Heart right ventricle (tissue), 16 donors: ENCODE measurements around the gene VPS13A. TPM values are rescaled to one million over a fixed set of nuclear protein-coding genes. Genes with fewer than 3 reads are reported as not detected.

Source experiments
- ATAC-seq, 8 donors: fragments of 200-7000 bp; cut with Tn5 transposase; one replicate each; pipeline ENCODE4 v1.9.1; 2020; ENCODE audit warnings: mild to moderate bottlenecking in 8 of 8, moderate library complexity in 8 of 8, moderate number of reproducible peaks in 1 of 8
- DNase-seq, 2 donors: peaks; one replicate each; pipeline ENCODE4 v3.0.0-alpha.2; 2020
- H3K27ac ChIP-seq, 10 donors: fragments of 200-600 bp; sonication (generic) in 2 of 10; one replicate each; pipeline versions ENCODE4 v1.5.0 to v1.8.0; 2020 to 2022; ENCODE audit warnings: mild to moderate bottlenecking in 3 of 10
- H3K27me3 ChIP-seq, 7 donors: fragments of 200-600 bp; one replicate each; pipeline ENCODE4 v1.8.0; 2021 to 2022; ENCODE audit warnings: mild to moderate bottlenecking in 2 of 7
- H3K36me3 ChIP-seq, 9 donors: fragments of 200-600 bp; sonication (generic) in 1 of 9; one replicate each; pipeline versions ENCODE4 v1.5.0 to v1.8.0; 2020 to 2022; ENCODE audit warnings: mild to moderate bottlenecking in 2 of 9
- H3K4me1 ChIP-seq, 9 donors: fragments of 200-600 bp; sonication (generic) in 1 of 9; one replicate each; pipeline versions ENCODE4 v1.5.0 to v1.8.0; 2020 to 2022; ENCODE audit warnings: mild to moderate bottlenecking in 4 of 9
- H3K4me3 ChIP-seq, 10 donors: fragments of 200-600 bp; sonication (generic) in 2 of 10; one replicate each; pipeline versions ENCODE4 v1.5.0 to v1.8.0; 2020 to 2022; ENCODE audit warnings: mild to moderate bottlenecking in 7 of 10, moderate library complexity in 2 of 10
- H3K9me3 ChIP-seq, 11 donors: fragments of 200-600 bp in 10 of 11; sonication (generic) in 2 of 11; one replicate each; pipeline versions ENCODE4 v1.5.0 to v1.8.0; 2013 to 2022; ENCODE audit warnings: mild to moderate bottlenecking in 2 of 11, control low read depth in 1 of 11, moderate library complexity in 1 of 11
- CTCF ChIP-seq, 9 donors: fragments of 200-600 bp; sonication (generic) in 2 of 9; IDR thresholded peaks; one replicate each; pipeline versions ENCODE4 v1.5.0 to v1.8.0; 2021 to 2022; ENCODE audit warnings: antibody characterized with exemption in 9 of 9, mild to moderate bottlenecking in 5 of 9, moderate library complexity in 1 of 9
- WGBS, 2 donors: extraction: QIAGEN DNeasy Blood & Tissue Kit; methylation state at CpG; one replicate each; pipeline ENCODE4 v1.1.7; 2013; ENCODE audit warnings: inconsistent platforms in 1 of 2; 5-methylcytosine and 5-hydroxymethylcytosine counted together
- intact Hi-C, 10 donors: fragments of 100-400 bp; cut with DNase I; formaldehyde crosslinking; loops; one replicate each; pipeline versions ENCODE4 v1.11.1 to v1.14.2; 2022
- polyA plus RNA-seq, 2 donors: library from polyadenylated mRNA; stranded (reverse); fragments of 200-250 nt; gene quantifications; one replicate each; pipeline ENCODE4 v1.2.3, GENCODE V29; 2013
- total RNA-seq, 10 donors: library from RNA; stranded (reverse); fragmentation: NEBNext Ultra II Directional in 3 of 10; extraction: Animal tissue kit (Norgen Biotek cat#: 25700) in 3 of 10; gene quantifications; one replicate each; pipeline versions ENCODE4 v1.2.1 to v1.2.4, GENCODE V29; 2021 to 2023
- donor health status: Arrhythmogenic right ventricular cardiomyopathy.
- donor health status: ischemic (EF 13 %, LVEDD 7.1; RV severe dilation, severe dysfunction).
- donor health status: healthy with polysubstance abuse.
- donor health status: DM: no; HTN: yes; CAD: no.
- donor health status: DM: no; HTN: no; CAD: no.
- donor health status: ischemic (EF 25% LVEDD 6.9; RV normal size, moderate dysfunction).
- donor health status: ischemic (EF 25% LVEDD 5.7; RV mildly dilated, moderate dysfunction).
- donor health status: healthy.
- donor health status: DM: yes; HTN: yes; CAD: no.
- donor health status: Ischemic cardiomyopathy.
- donor health status: ischemic (EF 35%, LVEDD 5.7; RV mildly dilated, moderate dysfunction).
- donor health status: nonischemic (EF 11% LVEDD 7.7; RV severe dilation, severe dysfunction).
- donor health status: DM: yes; HTN: yes; CAD: no.
- donor health status: PGD.
- donor health status: ischemic (EF 29% LVEDD 5.4; RV normal size, mild dysfunction).
- donor health status: nonischemic (EF 23%, LVEDD 6.1; RV moderate dilation, normal function).

The VPS13A gene
- total and polyA plus RNA-seq, 12 donors, result 6.8 to 53.2 (median 33.6) TPM

- no peak for ATAC-seq
- Histone ChIP-seq H3K4me3 (no peak overlapping the region), H3K27ac (no peak overlapping the region), H3K4me1 (no peaks in the 10 kb centered on the region), H3K27me3 (no peaks in the 10 kb centered on the region), H3K9me3 (peaks cover 0 to 9% (median 0%) of the 10 kb centered on the region in 11 donors), H3K36me3 (peaks cover 0 to 79% (median 9%) of the 10 kb centered on the region in 9 donors)
- no peak for TF ChIP-seq CTCF (IDR thresholded peaks at IDR 0.05)
- intact Hi-C loops, result no loop called here
- DNase-seq, result no peak
- 97% methylated on average over 5 of the region's 5 CpGs for WGBS, 2 donors
Observed at GRCh38 chr9:77325058-77325457, 147.7 kb downstream of the VPS13A start.

- H3K36me3 ChIP-seq, result peaks cover 0 to 67% (median 9%) of the 10 kb centered on the region in 9 donors
- peaks cover 0 to 9% (median 0%) of the 10 kb centered on the region in 11 donors for H3K9me3 ChIP-seq
- DNase-seq, result no peak
- no peak overlapping the region for H3K27ac ChIP-seq
- no peak overlapping the region for H3K4me3 ChIP-seq
- H3K27me3 ChIP-seq, result no peaks in the 10 kb centered on the region
- TF ChIP-seq CTCF (IDR thresholded peaks at IDR 0.05), result no peak
- intact Hi-C loops, result no loop called here
- no peaks in the 10 kb centered on the region for H3K4me1 ChIP-seq
- ATAC-seq, result no peak
- WGBS, 2 donors, result 95% methylated on average over 1 of the region's 1 CpG
Observed at GRCh38 chr9:77328102-77328501, 150.8 kb downstream of the VPS13A start.

GRCh38 chr9:77370064-77370463 is 192.7 kb downstream of the VPS13A start:
- 96% methylated on average over 5 of the region's 5 CpGs for WGBS, 2 donors
- no peak for ATAC-seq
- Histone ChIP-seq H3K27me3 (no peaks in the 10 kb centered on the region), H3K36me3 (peaks cover 0 to 60% (median 25%) of the 10 kb centered on the region in 9 donors), H3K4me1 (no peaks in the 10 kb centered on the region), H3K4me3 (no peak overlapping the region), H3K9me3 (no peaks in the 10 kb centered on the region), H3K27ac (no peak overlapping the region)
- TF ChIP-seq CTCF (IDR thresholded peaks at IDR 0.05), result no peak
- intact Hi-C loops, result no loop called here
- DNase-seq, result no peak

- no peak for TF ChIP-seq CTCF (IDR thresholded peaks at IDR 0.05)
- no peak overlapping the region for H3K4me3 ChIP-seq
- WGBS, 2 donors, result 98% methylated on average over 3 of the region's 3 CpGs
- H3K36me3 ChIP-seq, result peaks cover 0 to 27% (median 20%) of the 10 kb centered on the region in 9 donors
- H3K9me3 ChIP-seq, result no peaks in the 10 kb centered on the region
- DNase-seq (no peak), ATAC-seq (no peak)
- intact Hi-C loops, result no loop called here
- H3K27ac ChIP-seq, result no peak overlapping the region
- H3K27me3 ChIP-seq, result no peaks in the 10 kb centered on the region
- H3K4me1 ChIP-seq, result no peaks in the 10 kb centered on the region
Observed at GRCh38 chr9:77374266-77374665, 196.9 kb downstream of the VPS13A start.
